Activated naive CD8-positive, alpha-beta T cell treated with anti-CD3 and anti-CD28 coated beads, Interleukin-2, amount 50 U/mL, for 16 hours (primary cell): ENCODE results near the gene PILRB.
"Not testable (repeated sequence)": the region's sequence is repeated elsewhere in the genome, so short reads cannot be mapped to it uniquely, and the experiment has no call there.

ENCODE experiments used
- DNase-seq: peaks from one replicate; pipeline ENCODE4 v3.0.0-alpha.2; 2020; ENCODE audit warnings: low read depth, low spot score

The PILRB gene

GRCh38 chr7:100356416-100357068 lies 1.4 kb upstream of the PILRB start:
- DNase-seq: no peak

GRCh38 chr7:100357131-100357561 lies 771 bp upstream of the PILRB start:
- no peak for DNase-seq

- DNase-seq: no peak
These were observed 918 bp downstream of the PILRB start for GRCh38 chr7:100358857-100359212.

DNA sequence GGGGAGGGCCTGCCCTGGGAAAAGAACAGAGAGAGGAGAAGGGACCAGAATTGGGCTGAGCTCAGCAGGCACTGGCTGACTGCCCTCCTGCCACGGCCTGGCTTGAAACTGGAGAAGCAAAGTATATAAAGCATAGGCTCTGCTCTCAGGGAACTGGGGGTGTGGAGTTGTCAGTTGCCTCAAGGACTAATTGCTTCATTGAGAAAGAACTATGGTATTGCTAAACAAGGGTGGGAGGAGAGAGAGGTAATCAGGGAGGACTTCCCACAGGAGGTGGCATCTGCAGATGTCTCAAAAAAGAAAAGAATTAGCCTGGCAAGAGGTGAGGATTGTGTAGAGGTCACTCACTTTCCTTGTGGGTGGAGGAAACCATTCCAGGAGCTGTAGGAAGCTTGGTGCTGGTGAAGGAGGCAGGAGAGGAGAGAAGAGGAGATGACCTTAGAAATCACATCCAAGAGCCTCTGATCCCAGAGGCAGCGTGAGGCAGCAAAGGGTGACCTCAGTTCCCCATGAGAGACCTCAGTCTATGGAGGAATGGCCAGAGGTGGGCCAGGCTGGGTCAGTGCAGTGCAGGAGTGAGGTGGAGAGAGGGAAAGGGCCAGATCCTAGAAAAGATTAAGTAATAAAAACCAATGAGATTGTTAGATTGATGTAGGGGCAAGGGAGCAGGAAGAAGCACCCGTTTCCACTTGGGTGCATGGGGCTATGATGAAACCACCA lies 2.4 kb downstream of the PILRB start:
- no peak for DNase-seq

DNA sequence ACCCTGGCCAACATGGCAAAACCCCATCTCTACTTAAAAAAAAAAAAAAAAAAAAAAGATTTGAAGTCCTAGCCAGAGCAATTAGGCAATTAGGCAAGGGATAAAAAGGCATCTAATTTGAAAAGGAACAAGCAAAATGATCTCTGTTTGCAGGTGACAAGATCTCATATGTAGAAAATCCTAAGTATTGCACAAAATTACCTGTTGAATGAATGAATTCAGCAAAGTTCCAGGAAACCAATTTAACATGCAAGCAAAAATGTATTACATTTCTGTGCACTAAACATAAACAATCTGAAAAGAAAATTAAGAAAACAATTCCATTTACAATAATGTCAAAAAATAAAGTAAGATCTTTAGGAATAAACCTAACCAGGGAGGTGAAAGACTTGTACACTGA lies 5.2 kb downstream of the PILRB start:
- DNase-seq: no peak

- DNase-seq: not testable (repeated sequence)
These were observed 5.9 kb downstream of the PILRB start for GRCh38 chr7:100363797-100364196.

- no peak for DNase-seq
These were observed 6.6 kb downstream of the PILRB start for GRCh38 chr7:100364480-100364879.

DNA sequence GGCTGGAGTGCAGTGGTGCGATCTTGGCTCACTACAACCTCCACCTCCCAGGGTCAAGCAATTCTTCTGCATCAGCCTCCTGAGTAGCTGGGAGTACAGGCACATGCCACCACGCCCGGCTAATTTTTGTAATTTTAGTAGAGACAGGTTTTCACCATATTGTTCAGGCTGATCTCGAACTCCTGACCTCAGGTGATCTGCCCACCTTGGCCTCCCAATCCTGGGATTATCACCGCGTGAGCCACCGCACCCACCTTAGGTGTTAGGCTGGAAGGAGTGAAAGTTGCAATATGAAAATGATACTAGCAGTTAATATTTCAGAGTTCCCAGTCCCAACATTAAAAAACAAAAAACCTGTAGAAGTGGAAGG lies 8.1 kb downstream of the PILRB start:
- DNase-seq: not testable (repeated sequence)

- DNase-seq: no peak
These were observed 8.7 kb downstream of the PILRB start for GRCh38 chr7:100366411-100367250.

DNA sequence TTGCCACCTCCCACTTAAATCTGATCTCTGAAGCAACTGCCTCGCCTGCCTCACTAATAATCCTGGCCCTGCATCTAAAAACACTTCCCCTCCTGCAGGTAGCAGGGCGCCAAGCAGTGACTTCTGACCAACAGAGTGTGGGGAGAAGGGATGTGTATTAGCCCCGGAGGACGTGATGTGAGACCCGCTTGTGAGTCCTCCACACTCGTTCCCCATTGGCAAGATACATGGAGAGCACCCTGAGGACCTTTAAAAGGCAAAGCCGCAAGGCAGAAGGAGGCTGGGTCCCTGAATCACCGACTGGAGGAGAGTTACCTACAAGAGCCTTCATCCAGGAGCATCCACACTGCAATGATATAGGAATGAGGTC lies 9.3 kb downstream of the PILRB start:
- no peak for DNase-seq

GRCh38 chr7:100367676-100368613 lies 10.0 kb downstream of the PILRB start:
- DNase-seq: no peak

DNA sequence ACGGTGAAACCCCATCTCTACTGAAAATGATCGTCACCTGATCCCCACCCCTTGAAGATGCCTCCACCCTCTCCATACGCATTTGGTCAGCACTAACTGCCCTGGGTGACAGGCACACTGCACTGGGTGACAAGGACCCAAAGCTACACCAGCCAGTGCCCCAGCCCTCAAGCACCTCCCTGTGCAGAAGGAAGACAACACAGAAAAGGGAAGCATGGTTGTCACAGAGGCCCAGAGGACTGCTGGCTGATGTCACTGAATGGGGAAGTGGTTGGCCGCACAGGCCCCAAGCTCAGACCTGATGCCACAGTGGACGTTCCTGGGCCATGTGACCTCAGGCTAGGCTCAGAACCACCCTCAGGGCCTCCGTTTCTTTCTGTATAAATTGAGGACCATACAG lies 11.2 kb downstream of the PILRB start:
- no peak for DNase-seq

DNA sequence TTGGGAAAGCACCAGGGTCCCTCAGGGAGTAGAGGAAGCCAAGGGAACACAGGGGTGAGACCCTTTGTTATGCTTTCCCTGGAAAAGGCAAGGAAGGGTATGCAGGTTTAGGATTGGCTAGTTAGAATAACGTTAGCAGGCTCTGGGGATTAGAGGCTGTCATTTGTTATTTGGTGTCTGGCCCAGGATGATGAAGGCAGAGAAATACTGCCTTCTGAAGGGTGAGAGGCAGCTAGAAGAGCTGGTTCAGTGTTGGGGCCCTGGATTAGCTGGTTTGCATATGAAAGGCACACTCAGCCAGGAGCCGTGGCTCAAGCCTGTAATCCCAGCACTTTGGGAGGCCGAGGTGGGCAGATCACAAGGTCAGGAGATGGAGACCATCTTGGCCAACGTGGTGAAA lies 12.4 kb downstream of the PILRB start:
- no peak for DNase-seq

DNA sequence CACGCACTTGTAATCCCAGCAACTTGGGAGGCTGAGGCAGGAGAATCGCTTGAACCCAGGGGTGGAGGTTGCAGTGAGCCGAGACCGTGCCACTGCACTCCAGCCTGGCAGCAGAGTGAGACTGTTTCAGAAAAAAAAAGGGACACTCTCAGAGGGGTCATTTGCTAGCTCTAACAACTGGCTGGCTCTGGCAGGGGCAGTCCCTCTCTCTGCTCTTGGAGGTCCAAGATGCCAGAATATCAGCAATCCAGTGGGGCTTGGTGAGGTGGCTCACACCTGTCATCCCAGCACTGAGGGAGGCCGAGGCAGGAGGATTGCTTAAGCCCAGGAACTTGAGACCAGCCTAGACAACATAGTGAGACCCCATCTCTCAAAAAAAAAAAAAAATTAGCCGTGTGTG lies 12.8 kb downstream of the PILRB start:
- no peak for DNase-seq

GRCh38 chr7:100371561-100372171 lies 13.7 kb downstream of the PILRB start:
- DNase-seq: no peak

GRCh38 chr7:100372256-100372655 lies 14.3 kb downstream of the PILRB start:
- DNase-seq: no peak

GRCh38 chr7:100372694-100373093 lies 14.8 kb downstream of the PILRB start:
- no peak for DNase-seq

GRCh38 chr7:100373261-100373831 lies 15.4 kb downstream of the PILRB start, which contains the start of gene PILRA:
PILRA (plus strand) TSS chr7:100373487; CDS start chr7:100373657, 170 bp downstream.
- no peak for DNase-seq

DNA sequence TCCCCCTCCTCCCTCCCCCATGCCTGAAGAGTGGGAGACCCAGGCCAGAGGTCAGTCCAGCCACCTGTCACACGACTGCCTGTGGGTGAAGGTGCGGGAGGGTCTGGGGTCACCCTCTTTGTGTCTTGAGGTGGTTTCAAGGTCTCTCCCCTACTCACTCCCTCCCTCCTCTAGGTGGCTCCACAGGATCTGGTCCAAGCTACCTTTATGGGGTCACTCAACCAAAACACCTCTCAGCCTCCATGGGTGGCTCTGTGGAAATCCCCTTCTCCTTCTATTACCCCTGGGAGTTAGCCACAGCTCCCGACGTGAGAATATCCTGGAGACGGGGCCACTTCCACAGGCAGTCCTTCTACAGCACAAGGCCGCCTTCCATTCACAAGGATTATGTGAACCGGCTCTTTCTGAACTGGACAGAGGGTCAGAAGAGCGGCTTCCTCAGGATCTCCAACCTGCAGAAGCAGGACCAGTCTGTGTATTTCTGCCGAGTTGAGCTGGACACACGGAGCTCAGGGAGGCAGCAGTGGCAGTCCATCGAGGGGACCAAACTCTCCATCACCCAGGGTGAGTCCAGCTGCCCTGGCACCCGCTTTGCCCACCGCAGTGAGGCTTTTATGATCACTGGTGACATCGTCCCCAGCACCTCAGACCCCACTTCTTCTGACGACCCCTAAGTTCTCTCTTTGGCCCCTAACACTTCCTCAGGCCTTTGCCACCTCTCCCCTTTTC lies 16.1 kb downstream of the PILRB start:
- not testable (repeated sequence) for DNase-seq

DNA sequence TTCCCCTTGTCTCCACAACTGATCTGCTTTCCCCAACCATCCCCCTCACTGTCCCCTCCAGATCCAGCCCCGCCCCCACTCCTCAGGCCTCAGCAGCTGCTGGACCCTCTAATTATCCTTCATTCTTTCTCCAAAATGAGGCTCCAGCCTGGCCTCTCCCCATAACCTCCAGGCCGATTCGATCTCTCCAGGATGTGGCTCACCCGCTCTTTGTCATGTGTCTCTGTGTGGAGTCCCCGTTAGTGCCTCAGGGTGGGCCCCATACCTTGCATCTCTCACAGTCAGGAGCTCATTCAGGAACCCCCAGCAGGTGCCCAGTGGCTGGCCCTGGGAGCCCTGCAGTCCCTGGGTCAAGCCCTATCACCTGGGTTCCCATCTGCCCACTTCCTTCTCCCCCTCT lies 16.7 kb downstream of the PILRB start:
- DNase-seq: no peak
